Stimulated activated CD4-positive, alpha-beta T cell treated with anti-CD3 and anti-CD28 coated beads, Interleukin-1b, Interleukin-23, amount 100 ng/mL, for 24 hours (primary cell): ENCODE data around the gene CDH4.
"Not testable (repeated sequence)": the region's sequence is repeated elsewhere in the genome, so short reads cannot be mapped to it uniquely, and the experiment has no call there.

Source experiments
- DNase-seq, 4 experiments: peaks; one replicate each; pipeline ENCODE4 v3.0.0-alpha.2; 2020; ENCODE audit warnings: low read depth in 4 of 4, low spot score in 1 of 4

The CDH4 gene

GRCh38 chr20:61453623-61454022, 201.6 kb downstream of the CDH4 start:
- not testable (repeated sequence) for DNase-seq

GRCh38 chr20:61454053-61454452, 202.0 kb downstream of the CDH4 start:
- DNase-seq, result no peak

- DNase-seq, result no peak
Measured at GRCh38 chr20:61455508-61456215, 203.6 kb downstream of the CDH4 start.

- no peak for DNase-seq
Measured at GRCh38 chr20:61457725-61458124, 205.7 kb downstream of the CDH4 start.

- no peak for DNase-seq
Measured at GRCh38 chr20:61458146-61458746, 206.2 kb downstream of the CDH4 start.

- DNase-seq, result no peak
Measured at GRCh38 chr20:61459266-61459665, 207.2 kb downstream of the CDH4 start.

- no peak for DNase-seq
Measured at GRCh38 chr20:61459705-61460104, 207.6 kb downstream of the CDH4 start.

- DNase-seq, result no peak
Measured at GRCh38 chr20:61460261-61461052, 208.4 kb downstream of the CDH4 start.

- no peak for DNase-seq
Measured at GRCh38 chr20:61461461-61461860, 209.4 kb downstream of the CDH4 start.

GRCh38 chr20:61464307-61465303, 212.5 kb downstream of the CDH4 start:
- DNase-seq, result no peak

- DNase-seq, result no peak
Measured at GRCh38 chr20:61475729-61476128, 223.7 kb downstream of the CDH4 start.

- DNase-seq, result no peak
Measured at GRCh38 chr20:61476956-61477355, 224.9 kb downstream of the CDH4 start.

GRCh38 chr20:61477451-61477861, 225.4 kb downstream of the CDH4 start:
- no peak for DNase-seq

GRCh38 chr20:61478094-61478493, 226.0 kb downstream of the CDH4 start:
- no peak for DNase-seq

GRCh38 chr20:61478611-61479305, 226.7 kb downstream of the CDH4 start:
- no peak for DNase-seq

GRCh38 chr20:61479433-61479832, 227.4 kb downstream of the CDH4 start:
- not testable (repeated sequence) for DNase-seq

GRCh38 chr20:61480158-61480825, 228.2 kb downstream of the CDH4 start:
- no peak for DNase-seq

GRCh38 chr20:61482056-61482887, 230.2 kb downstream of the CDH4 start:
- DNase-seq, result no peak

GRCh38 chr20:61482901-61483300, 230.8 kb downstream of the CDH4 start:
- DNase-seq, result no peak
